ENCODE data around the gene ARID1B.

- TF ChIP-seq REST (IDR thresholded peaks at IDR 0.05; ENCODE audit: insufficient read depth in 1 of 2, low read depth in 2 of 2, low read length in 2 of 2) (no peak), TAF1 (IDR thresholded peaks at IDR 0.05; ENCODE audit: borderline replicate concordance, insufficient read depth, low read length) (no peak), POLR2AphosphoS5 (IDR thresholded peaks at IDR 0.05; ENCODE audit: low read depth, low read length) (no peak), SIN3A (IDR thresholded peaks at IDR 0.05; ENCODE audit: borderline replicate concordance, insufficient read depth, low read length) (no peak), FOXP2 (optimal IDR thresholded peaks at IDR 0.05; ENCODE audit: borderline replicate concordance, extremely low read depth, extremely low read length, insufficient read depth) (no peak)
Measured at GRCh38 chr6:157135691-157136090, 358.5 kb downstream of the ARID1B start.
